ENCODE results near the gene PRPF6.

- TF ChIP-seq CTCF (IDR thresholded peaks at IDR 0.05 in 8 of 11, conservative IDR thresholded peaks at IDR 0.05 in 3 of 11) (no peak), POLR2A (IDR thresholded peaks at IDR 0.05) (no peak), POLR2AphosphoS5 (IDR thresholded peaks at IDR 0.05) (no peak)
These were observed 29.8 kb downstream of the PRPF6 start for GRCh38 chr20:64010711-64011237.

Data from spleen (tissue), 7 donors.